HTR-8/SVneo (cell line): Measurements from ENCODE around the gene TMCO4.
"Not testable (repeated sequence)": the region's sequence is repeated elsewhere in the genome, so short reads cannot be mapped to it uniquely, and the experiment has no call there.

Experiments
- DNase-seq: peaks from one replicate; pipeline ENCODE4 v3.0.0; 2011; ENCODE audit warnings: low spot score, mixed read lengths; ENCODE audit not compliant: insufficient read length
- FAIRE-seq: peaks from 2 replicates; lab custom pipeline; 2011; peaks lifted over from hg19 to GRCh38; lab: Jason Lieb, UNC

The TMCO4 gene

DNA sequence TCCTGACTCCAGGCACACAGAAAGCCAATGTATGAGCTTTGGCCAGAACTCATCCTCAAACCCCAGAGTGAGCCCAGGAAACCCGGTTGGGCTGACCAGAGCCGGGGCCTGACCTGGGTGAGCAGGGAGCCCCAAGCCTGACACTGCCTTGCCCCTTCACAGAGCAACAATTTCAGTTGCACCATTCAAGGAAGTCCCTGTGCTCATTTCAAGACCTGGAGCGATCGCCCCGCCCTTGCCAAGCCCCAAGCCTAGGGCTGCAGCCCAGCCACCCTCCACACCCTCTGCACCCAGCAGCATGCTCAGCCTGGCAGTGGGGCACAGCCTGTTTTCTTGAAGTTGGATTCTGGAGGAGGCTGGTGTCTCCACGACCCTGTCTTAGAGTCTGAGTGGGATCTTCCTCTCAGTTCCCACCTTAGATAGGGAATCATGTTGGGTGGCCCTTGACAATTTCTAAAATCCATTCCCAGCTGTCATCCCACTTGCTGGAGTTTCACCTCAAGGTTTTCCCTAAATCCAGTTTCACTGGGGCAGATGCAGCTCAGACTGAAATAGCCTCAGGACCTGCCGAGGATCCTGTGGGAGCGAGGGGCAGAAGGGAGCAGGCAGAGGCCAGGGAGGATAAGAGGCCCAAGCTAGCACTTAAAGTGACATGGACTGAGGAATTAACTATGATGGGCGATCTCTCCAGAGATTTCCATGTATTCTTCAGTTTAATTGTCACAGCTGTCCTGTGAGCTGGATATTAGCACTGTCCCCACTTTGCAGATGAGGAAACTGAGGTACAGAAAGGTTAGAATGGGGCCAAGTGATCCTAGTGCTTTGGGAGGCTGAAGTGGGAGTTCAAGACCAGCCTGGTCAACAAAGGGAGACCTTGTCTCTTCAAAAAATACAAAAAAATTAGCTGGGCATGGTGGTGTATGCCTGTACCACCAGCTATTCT lies 153.1 kb downstream of the TMCO4 start:
- DNase-seq: no peak

DNA sequence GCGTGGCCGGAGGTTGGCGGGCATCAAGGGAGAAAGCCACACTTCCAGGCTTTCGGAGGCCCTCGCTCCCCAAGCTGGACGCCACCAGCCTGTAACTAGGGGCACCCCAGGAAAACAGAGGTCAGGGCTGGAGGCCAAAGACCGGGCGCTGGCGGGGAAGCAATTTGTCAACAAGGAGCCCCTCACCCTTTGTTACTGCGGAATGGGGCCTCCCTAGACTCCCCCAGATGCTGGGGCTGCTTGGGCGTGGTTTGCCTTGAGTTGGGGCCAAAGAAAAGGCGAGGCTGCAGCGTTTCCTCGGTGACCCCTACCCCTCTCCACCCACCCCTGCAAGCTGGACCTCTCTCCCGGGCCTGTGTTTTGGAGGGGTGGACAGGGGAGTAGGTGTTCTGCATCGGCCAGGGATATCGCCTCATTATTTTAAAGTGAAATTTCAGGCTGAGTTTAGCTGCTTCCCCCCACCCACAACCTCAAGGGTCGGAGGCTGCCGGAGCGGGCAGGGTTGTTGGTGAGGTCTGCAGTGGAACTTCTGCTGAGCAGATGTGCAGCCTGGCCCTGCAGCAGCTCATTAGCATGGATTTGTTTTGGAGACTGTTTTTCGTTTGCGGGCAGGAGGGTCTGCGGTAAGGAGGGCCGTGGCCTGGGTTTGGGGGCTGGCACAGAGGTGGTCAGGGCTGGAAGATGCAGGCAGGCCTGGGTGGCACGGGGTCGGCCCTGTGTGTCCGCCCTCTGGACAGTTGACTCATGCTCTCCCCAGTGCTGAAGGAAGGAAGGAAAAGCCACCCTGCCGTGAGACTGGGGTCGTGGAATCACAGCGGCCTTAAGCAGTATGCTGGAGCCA lies 154.1 kb downstream of the TMCO4 start:
- DNase-seq (no peak), FAIRE-seq (no peak)

More for the DNA sequence above, 153.1 kb downstream of the TMCO4 start:
- FAIRE-seq: no peak

- DNase-seq (no peak), FAIRE-seq (no peak)
Observed at GRCh38 chr1:19644681-19645410, 154.9 kb downstream of the TMCO4 start.

- no peak for FAIRE-seq
- no peak for DNase-seq
Observed at GRCh38 chr1:19644395-19644680, 155.4 kb downstream of the TMCO4 start.

- DNase-seq (no peak), FAIRE-seq (no peak)
Observed at GRCh38 chr1:19643602-19644394, 155.9 kb downstream of the TMCO4 start, which contains the start of gene NBL1. TSS of gene NBL1 (plus strand) at chr1:19644311. CDS start at chr1:19655031, 10,720 bp downstream.

DNA sequence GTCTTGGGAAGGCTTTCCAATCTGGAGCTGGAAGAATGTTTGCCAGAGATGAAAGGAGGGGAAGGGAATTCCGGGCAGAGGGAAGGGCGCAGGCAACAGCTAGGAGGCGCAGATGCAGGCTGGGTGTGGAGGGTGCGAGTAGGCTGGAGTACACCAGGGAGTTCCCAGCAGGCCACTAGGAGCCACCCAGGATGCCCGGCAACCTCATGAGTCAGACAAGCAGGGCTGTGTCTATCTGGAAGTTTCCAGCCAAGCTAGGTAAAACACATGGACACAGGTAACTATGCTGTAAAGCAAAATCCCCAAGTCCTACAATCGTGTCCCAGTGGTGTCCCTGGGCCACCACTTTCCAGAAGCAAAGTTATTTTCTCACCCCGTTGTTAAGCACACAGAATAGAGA lies 156.6 kb downstream of the TMCO4 start:
- FAIRE-seq (no peak), DNase-seq (no peak)

GRCh38 chr1:19640363-19641316 lies 159.1 kb downstream of the TMCO4 start:
- DNase-seq (no peak), FAIRE-seq (no peak)

DNA sequence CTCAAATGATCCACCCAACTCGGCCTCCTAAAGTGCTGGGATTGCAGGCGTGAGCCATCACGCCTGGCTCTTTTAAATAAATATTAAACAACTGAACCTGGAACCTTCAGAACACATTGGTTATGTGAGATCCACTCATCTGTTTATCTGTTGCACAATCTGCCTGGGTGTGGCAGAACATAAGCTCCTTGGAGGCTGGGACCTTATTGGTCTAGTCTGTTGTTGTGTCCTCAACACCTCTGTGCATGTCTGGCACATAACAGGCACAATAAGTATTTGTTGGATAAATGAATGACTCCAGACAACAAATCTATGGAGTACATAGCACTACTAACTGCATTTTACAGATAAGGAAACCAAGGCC lies 159.7 kb downstream of the TMCO4 start:
- no peak for FAIRE-seq
- DNase-seq: no peak

GRCh38 chr1:19639228-19639627 lies 160.5 kb downstream of the TMCO4 start:
- DNase-seq, FAIRE-seq: not testable (repeated sequence)

- no peak for FAIRE-seq
Observed at GRCh38 chr1:19637606-19638005, 162.1 kb downstream of the TMCO4 start.

GRCh38 chr1:19636749-19637148 lies 163.0 kb downstream of the TMCO4 start:
- DNase-seq, FAIRE-seq: not testable (repeated sequence)

More at GRCh38 chr1:19637606-19638005, 162.1 kb downstream of the TMCO4 start:
- no peak for DNase-seq

GRCh38 chr1:19636065-19636464 lies 163.7 kb downstream of the TMCO4 start:
- DNase-seq (no peak), FAIRE-seq (no peak)

DNA sequence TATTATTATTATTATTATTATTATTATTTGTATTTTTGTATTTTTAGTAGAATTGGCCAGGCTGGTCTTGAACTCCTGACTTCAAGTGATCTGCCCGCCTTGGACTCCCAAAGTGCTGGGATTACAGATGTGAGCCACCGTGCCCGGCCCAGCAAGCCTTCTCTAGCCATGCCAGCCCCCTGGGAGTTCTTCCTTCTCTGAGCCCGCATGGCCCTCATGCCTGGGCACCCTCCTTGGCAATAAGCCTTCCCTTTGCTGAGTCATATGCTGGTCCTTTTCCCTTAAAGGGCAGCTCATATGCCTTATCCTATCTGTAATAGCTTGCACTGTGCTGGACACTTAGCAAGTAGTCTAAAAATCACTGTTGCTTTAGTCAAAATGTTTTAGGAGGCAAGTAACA lies 164.1 kb downstream of the TMCO4 start:
- DNase-seq (no peak), FAIRE-seq (no peak)

DNA sequence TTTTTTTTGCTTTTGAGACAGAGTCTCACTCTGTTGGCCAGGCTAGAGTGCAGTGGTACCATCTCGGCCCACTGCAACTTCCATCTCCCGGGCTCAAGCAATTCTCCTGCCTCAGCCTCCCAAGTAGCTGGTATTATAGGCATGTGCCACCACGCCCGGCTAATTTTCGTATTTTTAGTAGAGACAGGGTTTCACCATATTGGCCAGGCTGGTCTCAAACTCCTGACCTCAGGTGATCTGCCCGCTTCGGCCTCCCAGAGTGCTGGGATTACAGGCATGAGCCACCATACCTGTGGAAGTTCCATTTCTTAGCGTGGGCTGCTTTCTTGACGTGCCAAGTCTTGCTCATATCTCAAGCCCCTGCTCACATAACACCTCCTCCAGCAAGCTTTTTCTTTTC lies 164.7 kb downstream of the TMCO4 start:
- FAIRE-seq: not testable (repeated sequence)

DNA sequence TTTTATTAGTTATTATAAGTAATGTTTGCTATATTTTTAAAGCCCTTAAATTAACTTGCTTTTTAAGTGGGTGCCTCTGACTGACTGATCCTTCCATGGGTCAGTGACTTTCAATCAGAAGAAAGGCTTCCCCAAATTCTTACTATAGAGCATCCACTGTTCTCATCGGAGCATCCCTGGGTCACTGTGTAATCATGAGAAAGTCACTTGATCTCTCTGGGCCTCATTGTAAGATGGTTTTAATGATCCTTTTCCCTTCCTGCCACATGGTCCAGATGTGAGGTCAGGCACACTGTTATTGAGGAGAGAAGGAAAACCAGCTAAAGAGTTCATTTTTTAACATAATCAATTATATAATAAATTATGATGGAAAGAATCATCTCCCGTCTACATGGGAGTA lies 166.6 kb downstream of the TMCO4 start:
- FAIRE-seq (no peak), DNase-seq (no peak)

More for the DNA sequence above, 164.7 kb downstream of the TMCO4 start:
- DNase-seq: not testable (repeated sequence)
